SU-DHL-6 (cell line): ENCODE data around the gene PPDPF.

Source experiments
- EZH2phosphoT487 ChIP-seq: fragments of 200-600 bp; sonication (generic), shearing (Covaris generic); conservative IDR thresholded peaks from 2 replicates; pipeline ENCODE4 v1.6.1; 2018; ENCODE audit warnings: mild to moderate bottlenecking, antibody characterized with exemption, low read length, moderate library complexity, mixed read lengths
- TF ChIP-seq, protein P1 (sequence below): fragments of 200-600 bp; sonication (generic); IDR thresholded peaks from one replicate; pipeline ENCODE4 v1.5.1; 2017; ENCODE audit warnings: antibody characterized with exemption, mild to moderate bottlenecking, low read length, moderate library complexity; ENCODE audit not compliant: insufficient read depth, poor library complexity, severe bottlenecking

GRCh38 chr20:63497138-63497945 is 23.2 kb upstream of the PPDPF start:
- TF ChIP-seq, protein P1, sequence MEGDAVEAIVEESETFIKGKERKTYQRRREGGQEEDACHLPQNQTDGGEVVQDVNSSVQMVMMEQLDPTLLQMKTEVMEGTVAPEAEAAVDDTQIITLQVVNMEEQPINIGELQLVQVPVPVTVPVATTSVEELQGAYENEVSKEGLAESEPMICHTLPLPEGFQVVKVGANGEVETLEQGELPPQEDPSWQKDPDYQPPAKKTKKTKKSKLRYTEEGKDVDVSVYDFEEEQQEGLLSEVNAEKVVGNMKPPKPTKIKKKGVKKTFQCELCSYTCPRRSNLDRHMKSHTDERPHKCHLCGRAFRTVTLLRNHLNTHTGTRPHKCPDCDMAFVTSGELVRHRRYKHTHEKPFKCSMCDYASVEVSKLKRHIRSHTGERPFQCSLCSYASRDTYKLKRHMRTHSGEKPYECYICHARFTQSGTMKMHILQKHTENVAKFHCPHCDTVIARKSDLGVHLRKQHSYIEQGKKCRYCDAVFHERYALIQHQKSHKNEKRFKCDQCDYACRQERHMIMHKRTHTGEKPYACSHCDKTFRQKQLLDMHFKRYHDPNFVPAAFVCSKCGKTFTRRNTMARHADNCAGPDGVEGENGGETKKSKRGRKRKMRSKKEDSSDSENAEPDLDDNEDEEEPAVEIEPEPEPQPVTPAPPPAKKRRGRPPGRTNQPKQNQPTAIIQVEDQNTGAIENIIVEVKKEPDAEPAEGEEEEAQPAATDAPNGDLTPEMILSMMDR = no peak
- no peak for TF ChIP-seq EZH2phosphoT487
